ENCODE data around the gene DGKK.

- no peak for TF ChIP-seq CTCF (conservative IDR thresholded peaks at IDR 0.05; ENCODE audit: low read length)
- TF ChIP-seq EZH2phosphoT487 (IDR thresholded peaks at IDR 0.05; ENCODE audit: borderline replicate concordance, low read depth, low read length): no peak
These were observed 33.8 kb downstream of the DGKK start for GRCh38 chrX:50436797-50437196.
